ENCODE results near the gene ACSF3.

ACSF3 gene

GRCh38 chr16:89080196-89080853 is 13.3 kb upstream of the ACSF3 start:
- TF ChIP-seq CTCF (IDR thresholded peaks at IDR 0.05), result no peak

GRCh38 chr16:89081556-89081955 is 12.1 kb upstream of the ACSF3 start:
- no peak for TF ChIP-seq CTCF (IDR thresholded peaks at IDR 0.05)

- TF ChIP-seq CTCF (IDR thresholded peaks at IDR 0.05), result no peak
These were observed 9.2 kb upstream of the ACSF3 start for GRCh38 chr16:89084411-89084810.

- no peak for TF ChIP-seq CTCF (IDR thresholded peaks at IDR 0.05)
These were observed 8.6 kb upstream of the ACSF3 start for GRCh38 chr16:89084814-89085612.

- TF ChIP-seq CTCF (IDR thresholded peaks at IDR 0.05), result no peak
These were observed 7.9 kb upstream of the ACSF3 start for GRCh38 chr16:89085755-89086154.

- no peak for TF ChIP-seq CTCF (IDR thresholded peaks at IDR 0.05)
These were observed 5.6 kb upstream of the ACSF3 start for GRCh38 chr16:89087922-89088497.

GRCh38 chr16:89089120-89089519 is 4.5 kb upstream of the ACSF3 start:
- no peak for TF ChIP-seq CTCF (IDR thresholded peaks at IDR 0.05)

Data from LNCAP (cell line).